ENCODE results near the gene YTHDF1. TPM values are rescaled to one million over a fixed set of nuclear protein-coding genes. Genes with fewer than 3 reads are reported as not detected.
A peak's percentile ranks its signal among the peaks of the same experiment; 100 is the strongest.

The YTHDF1 gene
- total and polyA plus RNA-seq, 2 experiments from 2014 or later: 29.5 to 40.0 TPM

- no peak for DNase-seq (ENCODE audit: low read depth in 1 of 2, low spot score in 1 of 2)
- no peak overlapping the region for H3K27ac ChIP-seq
- H3K4me1 ChIP-seq (ENCODE audit: low read depth): peaks cover 12% of the 10 kb centered on the region
- H3K4me3 ChIP-seq: no peak overlapping the region
- no peak for TF ChIP-seq CTCF (IDR thresholded peaks at IDR 0.05; ENCODE audit: low read depth, low read length)
- H3K9me3 ChIP-seq (ENCODE audit: low read depth): no peaks in the 10 kb centered on the region
- H3K27me3 ChIP-seq: peaks cover 100% of the 10 kb centered on the region
- H3K36me3 ChIP-seq: no peaks in the 10 kb centered on the region
Observed at GRCh38 chr20:63174309-63175037, 41.5 kb downstream of the YTHDF1 start.

GRCh38 chr20:63173552-63174191 is 42.3 kb downstream of the YTHDF1 start:
- no peak for TF ChIP-seq CTCF (IDR thresholded peaks at IDR 0.05; ENCODE audit: low read depth, low read length)
- H3K9me3 ChIP-seq (ENCODE audit: low read depth): no peaks in the 10 kb centered on the region
- H3K27me3 ChIP-seq: peaks cover 100% of the 10 kb centered on the region
- H3K4me3 ChIP-seq: no peak overlapping the region
- H3K27ac ChIP-seq: no peak overlapping the region
- H3K36me3 ChIP-seq: no peaks in the 10 kb centered on the region
- DNase-seq (ENCODE audit: low read depth in 1 of 2, low spot score in 1 of 2): no peak
- peaks cover 12% of the 10 kb centered on the region for H3K4me1 ChIP-seq (ENCODE audit: low read depth)

- H3K27me3 ChIP-seq: peaks cover 100% of the 10 kb centered on the region
- H3K4me1 ChIP-seq (ENCODE audit: low read depth): peaks cover 8% of the 10 kb centered on the region
- no peak for DNase-seq (ENCODE audit: low read depth in 1 of 2, low spot score in 1 of 2)
- no peaks in the 10 kb centered on the region for H3K9me3 ChIP-seq (ENCODE audit: low read depth)
- H3K4me3 ChIP-seq: no peak overlapping the region
- peak; percentile 22 for TF ChIP-seq CTCF (IDR thresholded peaks at IDR 0.05; ENCODE audit: low read depth, low read length)
- H3K27ac ChIP-seq: no peak overlapping the region
- H3K36me3 ChIP-seq: no peaks in the 10 kb centered on the region
Observed at GRCh38 chr20:63172726-63173125, 43.2 kb downstream of the YTHDF1 start.

- Histone ChIP-seq H3K9me3 (ENCODE audit: low read depth) (no peaks in the 10 kb centered on the region), H3K36me3 (no peaks in the 10 kb centered on the region), H3K4me1 (ENCODE audit: low read depth) (peaks cover 4% of the 10 kb centered on the region), H3K4me3 (no peak overlapping the region), H3K27ac (no peak overlapping the region), H3K27me3 (peaks cover 96% of the 10 kb centered on the region)
- no peak for TF ChIP-seq CTCF (IDR thresholded peaks at IDR 0.05; ENCODE audit: low read depth, low read length)
- DNase-seq (ENCODE audit: low read depth in 1 of 2, low spot score in 1 of 2): no peak
Observed at GRCh38 chr20:63171991-63172390, 43.9 kb downstream of the YTHDF1 start.

- Histone ChIP-seq H3K4me1 (ENCODE audit: low read depth) (no peaks in the 10 kb centered on the region), H3K36me3 (no peaks in the 10 kb centered on the region), H3K27me3 (peaks cover 73% of the 10 kb centered on the region), H3K9me3 (ENCODE audit: low read depth) (no peaks in the 10 kb centered on the region), H3K27ac (no peak overlapping the region), H3K4me3 (no peak overlapping the region)
- no peak for TF ChIP-seq CTCF (IDR thresholded peaks at IDR 0.05; ENCODE audit: low read depth, low read length)
- DNase-seq (ENCODE audit: low read depth in 1 of 2, low spot score in 1 of 2): no peak
Observed at GRCh38 chr20:63169681-63170080, 46.2 kb downstream of the YTHDF1 start.
